Central memory CD4-positive, alpha-beta T cell (primary cell): Measurements from ENCODE around the gene CUX1.
A peak's percentile ranks its signal among the peaks of the same experiment; 100 is the strongest.
"Not testable (repeated sequence)": the region's sequence is repeated elsewhere in the genome, so short reads cannot be mapped to it uniquely, and the experiment has no call there.

Source experiments
- DNase-seq: peaks from one replicate; pipeline ENCODE4 v3.0.0; 2022
- total RNA-seq, 3 experiments: gene quantifications; one replicate each; lab custom pipeline; 2026; lab: John Stamatoyannopoulos, UW

CUX1 gene, protein sequence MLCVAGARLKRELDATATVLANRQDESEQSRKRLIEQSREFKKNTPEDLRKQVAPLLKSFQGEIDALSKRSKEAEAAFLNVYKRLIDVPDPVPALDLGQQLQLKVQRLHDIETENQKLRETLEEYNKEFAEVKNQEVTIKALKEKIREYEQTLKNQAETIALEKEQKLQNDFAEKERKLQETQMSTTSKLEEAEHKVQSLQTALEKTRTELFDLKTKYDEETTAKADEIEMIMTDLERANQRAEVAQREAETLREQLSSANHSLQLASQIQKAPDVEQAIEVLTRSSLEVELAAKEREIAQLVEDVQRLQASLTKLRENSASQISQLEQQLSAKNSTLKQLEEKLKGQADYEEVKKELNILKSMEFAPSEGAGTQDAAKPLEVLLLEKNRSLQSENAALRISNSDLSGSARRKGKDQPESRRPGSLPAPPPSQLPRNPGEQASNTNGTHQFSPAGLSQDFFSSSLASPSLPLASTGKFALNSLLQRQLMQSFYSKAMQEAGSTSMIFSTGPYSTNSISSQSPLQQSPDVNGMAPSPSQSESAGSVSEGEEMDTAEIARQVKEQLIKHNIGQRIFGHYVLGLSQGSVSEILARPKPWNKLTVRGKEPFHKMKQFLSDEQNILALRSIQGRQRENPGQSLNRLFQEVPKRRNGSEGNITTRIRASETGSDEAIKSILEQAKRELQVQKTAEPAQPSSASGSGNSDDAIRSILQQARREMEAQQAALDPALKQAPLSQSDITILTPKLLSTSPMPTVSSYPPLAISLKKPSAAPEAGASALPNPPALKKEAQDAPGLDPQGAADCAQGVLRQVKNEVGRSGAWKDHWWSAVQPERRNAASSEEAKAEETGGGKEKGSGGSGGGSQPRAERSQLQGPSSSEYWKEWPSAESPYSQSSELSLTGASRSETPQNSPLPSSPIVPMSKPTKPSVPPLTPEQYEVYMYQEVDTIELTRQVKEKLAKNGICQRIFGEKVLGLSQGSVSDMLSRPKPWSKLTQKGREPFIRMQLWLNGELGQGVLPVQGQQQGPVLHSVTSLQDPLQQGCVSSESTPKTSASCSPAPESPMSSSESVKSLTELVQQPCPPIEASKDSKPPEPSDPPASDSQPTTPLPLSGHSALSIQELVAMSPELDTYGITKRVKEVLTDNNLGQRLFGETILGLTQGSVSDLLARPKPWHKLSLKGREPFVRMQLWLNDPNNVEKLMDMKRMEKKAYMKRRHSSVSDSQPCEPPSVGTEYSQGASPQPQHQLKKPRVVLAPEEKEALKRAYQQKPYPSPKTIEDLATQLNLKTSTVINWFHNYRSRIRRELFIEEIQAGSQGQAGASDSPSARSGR (N-terminal part only)
- total RNA-seq, result 31.1 to 49.6 (median 49.4) reads per million in 3 experiments

DNA sequence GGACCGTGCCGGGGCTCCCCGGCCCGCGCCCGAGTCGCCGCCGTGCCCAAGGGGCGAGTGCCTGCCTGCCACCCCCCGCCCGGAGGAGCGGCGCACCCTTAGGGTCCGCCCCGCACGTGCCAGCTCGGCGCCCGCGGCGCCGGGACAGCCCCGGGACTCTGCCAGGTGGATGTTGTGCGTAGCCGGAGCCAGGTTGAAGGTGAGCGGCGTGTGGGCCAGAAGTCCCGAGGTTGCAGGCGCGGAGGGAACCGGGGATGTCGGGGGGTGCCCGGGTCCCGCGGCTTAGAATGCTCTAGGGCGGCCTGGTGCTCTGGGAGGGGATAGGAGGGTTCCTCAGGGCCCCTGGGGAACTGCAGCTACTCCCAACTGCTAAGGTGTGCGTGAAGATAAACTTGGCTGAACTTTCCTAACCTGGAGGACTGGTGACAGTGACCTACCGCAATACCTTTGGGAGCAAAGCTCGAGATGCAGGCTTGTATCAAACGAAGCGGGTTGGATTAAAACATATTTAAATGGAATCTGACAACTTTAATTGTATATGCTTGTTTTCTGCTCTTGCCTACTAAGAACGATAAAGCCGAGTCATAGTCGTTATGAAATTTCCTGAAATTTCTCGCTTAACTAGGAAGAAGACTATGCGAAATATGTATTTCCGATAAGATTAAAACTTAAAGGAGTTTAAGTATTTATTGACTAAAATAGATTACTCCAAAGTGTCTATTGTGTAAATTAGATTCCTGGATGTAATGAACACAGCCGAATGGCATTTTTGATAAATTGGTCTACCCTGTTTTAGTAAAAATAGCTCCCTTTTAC is at the start of gene CUX1:
Gene CUX1 (plus strand): TSS at position 156 of the 816 bp plus-strand sequence. CDS start 14 bp downstream, at position 170.
- peak; percentile 5 for DNase-seq

DNA sequence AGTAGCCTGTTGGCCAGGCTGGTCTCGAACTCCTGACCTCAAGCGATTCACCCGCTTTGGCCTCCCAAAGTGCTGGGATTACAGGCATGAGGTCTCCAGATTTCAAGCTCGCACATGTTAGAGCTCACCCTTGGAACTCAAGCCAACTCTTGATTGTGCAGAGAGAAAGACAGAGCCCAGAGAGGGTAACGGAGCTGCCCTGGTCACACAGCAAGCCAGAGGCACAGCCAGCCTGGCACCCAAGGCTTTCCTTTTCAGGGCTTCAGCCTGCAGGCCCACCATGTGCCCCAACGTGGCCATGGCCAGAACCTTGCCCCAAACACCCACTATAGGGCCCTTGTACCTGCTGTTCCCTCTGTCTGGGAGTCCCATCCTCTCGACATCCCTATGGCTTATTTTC is 49.1 kb upstream of the CUX1 start:
- no peak for DNase-seq

DNA sequence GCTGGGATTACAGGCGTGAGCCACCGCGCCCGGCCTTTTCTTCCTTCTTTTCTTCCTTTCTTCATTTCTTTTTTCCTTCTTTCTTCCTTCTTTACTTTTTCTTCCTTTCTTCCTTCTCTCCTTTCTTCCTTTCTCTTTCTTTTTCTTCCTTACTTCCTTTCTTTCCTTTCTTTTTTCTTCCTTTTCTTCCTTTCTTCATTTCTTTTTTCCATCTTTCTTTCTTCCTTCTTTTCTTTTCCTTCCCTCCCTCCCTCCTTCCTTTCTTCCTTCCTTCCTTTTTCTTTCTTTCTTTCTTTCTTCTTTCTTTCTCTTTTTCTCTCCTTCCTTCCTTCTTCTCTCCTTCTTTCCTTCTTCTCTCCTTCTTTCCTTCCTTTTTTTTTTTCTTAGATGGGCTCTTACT is 47.0 kb upstream of the CUX1 start:
- no peak for DNase-seq

DNA sequence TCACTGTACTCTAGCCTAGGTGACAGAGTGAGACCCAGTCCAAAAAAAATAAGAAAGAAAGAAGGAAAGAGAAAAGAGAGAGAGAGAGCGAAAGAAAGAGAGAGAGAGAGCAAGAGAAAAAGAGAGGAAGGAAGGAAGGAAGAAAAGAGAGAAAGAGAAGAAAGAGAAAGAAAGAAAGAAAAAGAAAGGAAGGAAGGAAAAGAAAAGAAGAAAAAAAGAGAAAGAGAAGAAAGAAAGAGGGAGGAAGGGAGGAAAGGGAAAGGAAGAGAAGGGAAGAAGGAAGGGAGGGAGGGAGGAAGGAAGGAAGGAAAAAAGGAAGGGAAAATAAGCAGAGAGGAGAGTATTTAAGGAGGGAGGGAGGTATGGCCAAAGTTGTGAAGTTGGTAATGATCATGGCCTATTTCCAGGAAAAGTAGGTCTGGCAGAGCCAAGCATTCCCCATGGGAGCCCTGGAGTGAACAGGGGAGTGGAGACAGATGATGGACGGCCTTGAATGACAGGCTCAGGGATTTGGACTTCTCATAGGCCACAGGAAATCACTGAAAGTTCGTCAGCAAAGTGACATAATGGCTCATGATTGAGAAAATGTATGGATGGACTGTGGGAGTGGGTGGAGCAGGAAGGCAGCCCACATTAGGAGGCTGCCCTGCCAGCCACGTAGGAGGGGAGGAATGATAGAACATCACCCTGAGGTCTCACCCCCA is 44.8 kb upstream of the CUX1 start:
- no peak for DNase-seq

DNA sequence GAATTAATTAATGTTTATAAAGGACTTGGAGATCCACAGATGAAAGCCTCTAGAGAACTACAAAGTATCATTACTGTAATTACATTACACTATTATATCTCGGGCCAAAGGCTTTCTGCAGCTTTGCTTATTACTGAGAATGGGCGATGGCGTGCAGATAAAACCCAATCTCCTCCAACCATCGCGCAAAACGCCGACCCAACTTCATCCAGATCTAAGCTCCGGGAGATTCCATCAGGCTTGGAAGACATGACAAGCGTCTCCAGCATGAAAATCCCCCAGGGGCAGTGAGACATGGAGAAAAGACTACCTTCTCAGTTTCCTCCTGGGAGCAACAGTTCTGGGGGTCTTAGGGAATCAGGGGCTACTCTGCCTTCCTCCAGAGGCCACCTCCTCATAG is 42.2 kb upstream of the CUX1 start:
- DNase-seq, result no peak

DNA sequence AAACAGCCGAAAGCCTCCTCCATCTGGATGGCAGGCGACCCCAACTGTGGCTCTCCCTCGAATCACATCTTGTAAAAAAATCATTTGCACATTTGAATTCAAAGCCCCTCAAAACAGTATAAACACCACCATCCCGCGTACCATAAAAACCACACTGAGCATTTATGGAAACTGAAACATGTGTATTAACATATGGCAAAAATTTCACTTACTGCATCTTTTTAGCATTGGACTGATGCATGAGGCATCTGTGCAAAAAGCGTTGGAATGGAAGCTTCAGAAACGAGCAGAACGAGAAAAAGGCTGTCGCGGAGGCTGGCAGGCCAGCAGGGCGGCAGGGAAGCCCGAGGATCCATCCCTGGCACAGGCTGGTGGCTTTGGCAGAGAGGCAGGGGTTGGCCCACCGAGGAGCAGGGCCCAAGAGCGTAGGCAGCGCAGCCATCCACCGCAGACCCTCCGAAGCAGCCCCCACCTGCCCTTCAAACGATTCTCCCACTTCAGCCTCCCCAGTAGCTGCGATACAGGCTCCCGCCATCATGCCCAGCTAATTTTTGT is 39.3 kb upstream of the CUX1 start:
- no peak for DNase-seq

DNA sequence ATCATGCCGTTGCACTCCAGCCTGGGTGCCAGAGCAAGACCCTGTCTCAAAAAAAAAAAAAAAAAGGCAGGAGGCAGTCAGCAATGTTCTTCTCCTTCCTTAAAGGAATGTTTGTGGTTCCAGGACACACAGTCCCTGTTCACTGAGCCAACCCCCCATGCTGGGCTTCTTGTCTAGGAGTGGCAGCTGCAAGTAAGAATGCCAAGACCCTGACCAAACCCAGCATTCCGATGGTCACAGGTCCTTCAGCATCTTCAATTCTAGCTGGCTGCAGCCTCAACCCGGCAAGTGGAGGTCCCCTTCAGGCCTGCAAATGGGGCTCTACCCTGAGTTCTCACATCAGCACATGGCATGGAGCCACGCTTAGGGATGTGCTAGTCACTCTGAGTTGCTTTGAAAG is 38.2 kb upstream of the CUX1 start:
- no peak for DNase-seq

DNA sequence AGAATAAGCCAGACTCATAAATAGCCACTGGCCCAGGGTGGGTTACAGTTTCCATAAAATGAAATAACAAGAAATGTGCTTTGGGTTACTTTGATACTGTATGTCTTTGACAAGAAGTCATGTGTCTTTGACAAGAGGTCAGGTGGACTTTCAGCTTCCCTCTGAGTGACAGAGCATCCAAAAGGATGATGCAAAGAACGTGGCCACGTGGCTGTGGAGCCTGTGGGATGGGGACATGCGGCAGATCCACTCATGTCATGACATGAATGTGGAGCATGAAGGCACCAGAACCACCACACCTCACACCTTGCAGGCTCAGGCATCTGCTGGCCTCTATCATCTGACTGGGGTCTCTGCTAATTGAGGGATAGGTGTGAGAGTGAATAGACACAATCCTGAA is 37.1 kb upstream of the CUX1 start:
- DNase-seq, result no peak

DNA sequence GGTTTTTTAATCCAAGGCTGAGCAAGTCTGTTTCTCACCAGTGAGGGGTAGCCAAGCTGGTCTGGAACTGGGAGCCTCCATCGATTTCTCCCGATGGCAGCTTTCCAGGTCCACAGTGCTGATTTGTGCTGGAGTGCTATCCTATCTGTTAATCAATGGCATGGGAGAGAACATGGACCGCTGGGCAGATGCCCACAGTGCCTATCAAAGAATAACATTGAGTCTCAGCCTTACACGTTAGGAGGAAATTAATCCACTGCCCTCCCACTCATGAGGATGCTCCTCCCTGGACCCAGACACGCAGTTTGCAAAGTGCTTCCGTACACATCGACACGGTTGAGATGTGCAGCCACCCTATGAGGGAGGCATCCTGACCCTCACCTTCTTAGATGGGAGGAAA is 36.0 kb upstream of the CUX1 start:
- DNase-seq, result no peak

DNA sequence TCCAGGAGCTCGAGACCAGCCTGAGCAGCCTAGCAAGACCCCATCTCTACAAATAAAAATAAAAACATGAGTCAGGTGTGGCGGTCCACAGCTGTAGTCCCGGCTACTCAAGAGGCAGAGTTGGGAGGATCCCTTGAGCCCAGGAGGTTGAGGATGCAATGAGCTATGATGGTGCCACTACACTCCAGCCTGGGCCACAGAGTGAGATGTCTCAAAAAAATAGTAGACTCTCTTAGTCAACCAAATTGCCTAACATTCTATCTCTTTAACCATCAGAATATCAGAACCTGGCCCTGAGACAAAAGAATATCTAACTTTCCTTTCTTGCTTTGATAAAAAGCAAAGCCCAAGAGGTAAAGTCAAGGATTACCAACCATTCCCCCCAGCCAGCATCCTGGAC is 35.0 kb upstream of the CUX1 start:
- DNase-seq, result no peak

DNA sequence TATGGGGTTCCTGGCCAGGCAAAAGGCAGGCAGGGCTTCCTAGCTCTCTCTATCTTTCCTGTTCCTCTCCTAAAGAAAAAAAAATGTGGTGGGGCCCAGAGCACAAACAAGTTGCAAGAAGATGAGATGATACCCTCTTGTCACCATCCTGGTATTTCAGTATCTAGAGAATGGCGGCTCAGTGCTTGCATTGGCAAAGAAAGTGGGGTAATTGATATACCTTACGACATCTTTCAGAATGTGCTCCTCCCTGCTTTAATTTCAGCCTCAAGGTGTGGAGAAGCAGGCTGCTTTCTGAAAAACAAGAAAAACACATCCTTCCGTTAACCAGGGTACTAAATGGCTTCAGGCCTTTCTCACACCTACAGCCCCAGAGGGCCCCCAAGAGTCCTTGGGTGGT is 34.5 kb upstream of the CUX1 start:
- DNase-seq, result no peak

DNA sequence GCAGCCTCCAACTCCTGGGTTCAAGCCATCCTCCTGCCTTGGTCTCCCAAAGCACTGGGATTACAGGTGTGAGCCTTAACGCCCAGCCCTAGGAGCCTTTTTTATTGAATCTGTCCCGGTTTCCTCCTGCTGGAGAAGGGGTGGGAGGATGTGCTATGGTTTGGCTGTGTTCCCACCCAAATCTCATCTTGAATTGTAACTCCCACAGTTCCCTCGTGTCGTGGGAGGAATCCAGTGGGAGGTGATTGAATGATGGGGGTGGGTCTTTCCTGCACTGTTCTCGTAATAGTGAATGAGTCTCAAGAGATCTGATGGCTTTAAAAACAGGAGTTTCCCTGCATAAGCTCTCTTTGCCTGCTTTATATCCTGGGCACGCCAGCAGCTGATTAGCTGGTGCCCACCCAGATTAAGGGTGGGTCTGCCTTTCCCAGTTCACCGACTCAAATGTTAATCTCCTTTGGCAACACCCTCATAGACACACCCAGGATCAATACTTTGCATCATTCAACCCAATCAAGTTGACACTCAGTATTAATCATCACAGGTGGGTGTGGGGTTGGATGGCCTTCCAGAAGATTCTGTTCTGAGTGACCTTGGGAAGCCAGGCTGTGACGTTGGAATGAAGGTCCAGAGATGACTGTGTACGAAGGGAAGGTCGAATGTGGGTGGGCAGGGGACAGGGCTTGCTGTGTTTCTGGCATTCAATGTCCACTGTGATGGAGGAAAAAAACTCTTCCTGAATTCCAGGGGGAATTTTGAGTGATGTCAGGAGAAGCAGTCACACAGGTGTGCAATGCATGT is 33.8 kb upstream of the CUX1 start:
- DNase-seq, result no peak

DNA sequence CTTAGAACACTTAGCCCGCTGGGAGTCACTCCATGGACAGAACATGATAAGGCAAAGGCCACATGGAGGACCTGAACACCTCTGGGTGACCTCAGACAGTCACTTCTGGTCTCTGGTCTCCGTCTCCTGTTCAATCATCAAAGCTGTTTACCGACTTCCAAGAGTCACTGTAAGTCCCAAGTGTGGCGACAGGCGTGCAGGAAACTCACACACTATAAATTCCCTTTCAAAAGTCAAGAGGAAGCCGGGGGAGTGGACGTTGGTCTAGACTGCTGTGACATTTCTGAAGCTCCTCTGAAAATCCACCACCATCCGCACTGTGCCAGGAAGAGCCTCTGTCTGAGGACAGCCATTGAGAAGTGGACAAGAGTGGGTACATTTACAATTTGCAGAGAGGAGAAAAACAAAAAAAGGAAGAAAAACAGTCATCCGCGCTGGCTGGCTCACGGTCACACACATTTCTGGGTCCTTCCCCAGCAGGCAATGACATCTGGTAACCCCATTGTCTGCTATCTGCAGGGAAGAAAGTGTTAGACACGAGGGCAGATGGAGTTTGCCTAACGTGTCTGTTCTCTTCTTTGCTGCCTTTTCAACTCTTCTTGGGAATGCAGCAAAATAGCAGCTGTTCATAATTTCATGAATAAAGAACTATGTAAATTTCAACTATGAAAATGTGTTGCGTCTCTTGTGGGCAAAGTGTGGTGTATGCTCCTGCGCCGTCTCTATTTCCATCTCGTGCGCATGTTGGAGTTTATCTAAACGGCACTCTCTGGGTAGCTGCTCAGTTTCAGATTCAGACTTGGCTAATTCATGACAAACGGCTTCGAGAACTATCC is 32.9 kb upstream of the CUX1 start:
- no peak for DNase-seq

DNA sequence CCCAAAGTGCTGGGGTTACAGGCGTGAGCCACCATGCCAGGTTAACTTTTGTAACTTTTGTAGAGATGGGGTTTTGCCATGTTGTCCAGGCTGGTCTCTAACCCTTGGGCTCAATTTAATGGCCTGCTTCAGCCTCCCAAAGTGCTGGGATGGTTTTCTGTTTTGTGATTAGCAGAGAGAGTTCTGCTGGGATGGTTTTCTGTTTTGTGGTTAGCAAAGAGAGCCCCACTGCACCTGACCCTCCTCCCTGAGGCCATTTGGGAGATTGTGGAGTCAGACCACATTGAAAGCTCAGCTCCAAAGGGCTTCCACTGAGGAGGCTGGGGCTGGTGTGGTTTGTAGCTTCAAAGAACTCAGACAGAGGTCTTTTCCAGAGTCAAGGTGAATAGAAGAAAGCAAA is 29.6 kb upstream of the CUX1 start:
- no peak for DNase-seq

DNA sequence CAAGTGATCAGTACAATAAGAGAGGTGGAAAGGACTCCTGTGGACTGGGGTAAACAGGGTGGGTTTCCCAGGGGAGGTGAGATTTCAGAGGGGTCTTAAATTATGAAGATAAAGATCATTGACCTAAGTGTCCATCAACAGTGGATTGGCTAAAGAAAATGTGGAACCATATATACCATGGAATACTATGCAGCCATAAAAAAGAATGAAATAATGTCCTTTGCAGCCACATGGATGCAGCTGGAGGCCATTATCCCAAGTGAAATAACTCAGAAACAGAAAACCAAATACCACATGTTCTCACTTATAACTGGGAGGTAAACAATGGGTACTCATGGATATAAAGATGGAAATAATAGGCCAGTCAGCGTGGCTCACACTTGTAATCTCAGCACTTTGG is 28.9 kb upstream of the CUX1 start:
- DNase-seq, result no peak

DNA sequence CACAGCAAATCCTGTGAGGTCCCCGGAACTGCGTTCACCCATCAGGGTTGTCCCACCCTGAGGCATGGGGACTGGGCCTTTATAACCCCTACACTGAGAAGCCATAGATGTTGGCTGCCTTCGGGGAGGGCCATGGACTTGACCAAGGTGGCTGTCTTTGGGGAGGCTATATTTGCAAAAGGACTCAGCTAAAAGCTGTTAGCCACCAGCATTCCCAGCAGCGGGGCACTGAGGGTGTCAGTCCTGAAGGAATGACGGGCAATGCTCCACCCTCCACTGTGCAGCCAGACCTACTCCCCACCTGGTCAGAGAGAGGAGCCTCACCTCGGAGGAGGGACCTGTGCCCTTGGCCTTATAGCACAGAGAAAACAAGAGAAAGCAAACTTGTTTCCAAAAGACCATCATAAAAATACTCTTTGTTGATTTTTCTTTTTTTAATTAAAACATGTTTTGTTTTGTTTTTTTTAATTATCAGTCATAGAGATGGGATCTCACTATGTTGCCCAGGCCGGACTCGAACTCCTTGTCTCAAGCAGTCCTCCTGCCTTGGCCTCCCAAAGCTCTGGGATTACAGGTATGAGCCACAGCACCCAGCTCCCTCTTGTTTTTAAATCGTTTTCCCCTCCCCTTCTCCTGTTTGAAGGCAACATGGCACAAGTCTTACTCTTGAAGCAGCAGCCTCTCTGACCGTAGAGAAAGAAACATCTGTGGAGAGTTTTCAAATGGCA is 26.7 kb upstream of the CUX1 start:
- no peak for DNase-seq

DNA sequence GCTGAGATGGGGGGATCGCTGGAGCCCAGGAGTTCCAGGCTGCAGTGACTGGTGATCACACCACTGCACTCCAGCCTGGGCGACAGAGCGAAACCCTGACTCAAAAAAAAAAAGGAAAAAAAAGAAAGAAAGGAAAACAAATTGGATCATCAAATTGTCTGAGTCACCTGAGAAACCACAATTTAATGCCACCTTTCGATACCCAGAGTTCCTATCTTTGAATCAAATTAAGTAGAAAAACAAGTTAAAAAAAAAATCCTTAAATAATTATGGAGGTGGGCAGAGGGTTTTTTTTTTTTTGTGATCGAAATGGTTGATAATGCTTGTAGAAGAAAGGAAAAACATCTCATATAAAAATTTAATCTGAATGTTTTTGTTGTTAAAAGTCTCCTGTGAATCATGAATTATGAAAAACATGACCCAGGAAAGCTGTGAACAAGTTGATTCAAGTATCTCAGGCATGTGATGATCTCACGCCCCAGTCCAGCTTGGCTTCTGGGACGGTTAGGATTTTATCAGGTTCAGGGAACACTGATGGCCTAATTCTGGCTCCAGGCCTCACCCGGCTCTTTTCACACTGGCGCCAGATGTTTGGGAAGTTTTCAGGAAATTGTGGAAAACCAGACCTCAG is 25.3 kb upstream of the CUX1 start:
- no peak for DNase-seq

DNA sequence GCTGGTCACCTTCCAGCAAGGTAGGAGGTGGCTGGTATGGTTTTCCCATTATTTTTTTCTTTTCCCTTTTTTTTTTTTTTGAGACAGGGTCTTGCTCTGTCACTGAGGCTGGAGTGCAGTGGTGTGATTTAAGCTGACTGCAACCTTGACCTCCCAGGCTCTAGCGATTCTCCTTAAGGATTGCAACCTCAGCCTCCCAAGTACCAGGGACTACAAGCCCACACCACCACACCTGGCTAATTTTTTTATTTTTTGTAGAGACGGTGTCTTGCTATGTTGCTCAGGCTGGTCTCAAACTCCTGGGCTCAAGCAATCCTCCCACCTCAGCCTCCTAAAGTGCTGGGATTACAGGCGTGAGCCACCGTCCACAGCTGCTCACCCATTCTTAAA is 24.7 kb upstream of the CUX1 start:
- not testable (repeated sequence) for DNase-seq
